Measurements from ENCODE around the gene GOLIM4.
"Not testable (repeated sequence)": the region's sequence is repeated elsewhere in the genome, so short reads cannot be mapped to it uniquely, and the experiment has no call there.

GOLIM4 gene

GRCh38 chr3:168071591-168072322 lies 24.0 kb downstream of the GOLIM4 start:
- no peak for DNase-seq

- no peak for DNase-seq
Observed at GRCh38 chr3:168070919-168071318, 24.8 kb downstream of the GOLIM4 start.

- no peak for DNase-seq
Observed at GRCh38 chr3:168068346-168068745, 27.4 kb downstream of the GOLIM4 start.

GRCh38 chr3:168066882-168067281 lies 28.8 kb downstream of the GOLIM4 start:
- DNase-seq: no peak

GRCh38 chr3:168065569-168065968 lies 30.2 kb downstream of the GOLIM4 start:
- DNase-seq: no peak

- DNase-seq: no peak
Observed at GRCh38 chr3:168063122-168063521, 32.6 kb downstream of the GOLIM4 start.

GRCh38 chr3:168062679-168063078 lies 33.0 kb downstream of the GOLIM4 start:
- DNase-seq: no peak

GRCh38 chr3:168061332-168061996 lies 34.3 kb downstream of the GOLIM4 start:
- DNase-seq: no peak

GRCh38 chr3:168060317-168060716 lies 35.4 kb downstream of the GOLIM4 start:
- DNase-seq: no peak

GRCh38 chr3:168058481-168058880 lies 37.2 kb downstream of the GOLIM4 start:
- no peak for DNase-seq

GRCh38 chr3:168056398-168057230 lies 39.1 kb downstream of the GOLIM4 start:
- DNase-seq: not testable (repeated sequence)

GRCh38 chr3:168054447-168054846 lies 41.3 kb downstream of the GOLIM4 start:
- DNase-seq: no peak

- DNase-seq: no peak
Observed at GRCh38 chr3:168053115-168053514, 42.6 kb downstream of the GOLIM4 start.

GRCh38 chr3:168052515-168052914 lies 43.2 kb downstream of the GOLIM4 start:
- no peak for DNase-seq

GRCh38 chr3:168051531-168052471 lies 43.9 kb downstream of the GOLIM4 start:
- DNase-seq: no peak

GRCh38 chr3:168051070-168051469 lies 44.7 kb downstream of the GOLIM4 start:
- DNase-seq: no peak

- DNase-seq: no peak
Observed at GRCh38 chr3:168049367-168049974, 46.3 kb downstream of the GOLIM4 start.

GRCh38 chr3:168048414-168049330 lies 47.1 kb downstream of the GOLIM4 start:
- no peak for DNase-seq

- DNase-seq: no peak
Observed at GRCh38 chr3:168047936-168048335, 47.8 kb downstream of the GOLIM4 start.

GRCh38 chr3:168047190-168047795 lies 48.4 kb downstream of the GOLIM4 start:
- DNase-seq: no peak

Measured in NK-92 treated with Interleukin-12 subunit alpha and Interleukin-12 subunit beta, amount 100 ng/mL, for 24 hours (cell line).